Neutrophil (primary cell): Measurements from ENCODE around the gene FAAP100.

Source experiments
- H3K27ac ChIP-seq: fragments of 200-600 bp; sonication (generic); 2 replicates; pipeline ENCODE4 v1.5.1; 2016; ENCODE audit warnings: mild to moderate bottlenecking, moderate library complexity
- H3K27me3 ChIP-seq: fragments of 200-600 bp; sonication (generic); 2 replicates; pipeline ENCODE4 v1.6.0; 2016; ENCODE audit warnings: mild to moderate bottlenecking
- H3K36me3 ChIP-seq: fragments of 200-600 bp; sonication (generic); 2 replicates; pipeline ENCODE4 v1.5.1; 2017
- H3K4me1 ChIP-seq, 2 experiments: fragments of 200-600 bp in 1 of 2; sonication (generic) in 1 of 2; 1 replicate in 1 of 2; 2 replicates in 1 of 2; pipeline versions ENCODE4 v1.5.1 to v1.6.1; 2013 to 2016; ENCODE audit warnings: low read depth in 1 of 2, low read length in 1 of 2, mild to moderate bottlenecking in 1 of 2, moderate library complexity in 1 of 2; ENCODE audit not compliant: control insufficient read depth in 1 of 2, insufficient read depth in 1 of 2
- H3K4me3 ChIP-seq, 2 experiments: fragments of 200-600 bp in 1 of 2; sonication (generic) in 1 of 2; 1 replicate in 1 of 2; 2 replicates in 1 of 2; pipeline ENCODE4 v1.5.1; 2013 to 2016; ENCODE audit warnings: low read depth in 1 of 2, low read length in 1 of 2, mild to moderate bottlenecking in 1 of 2, moderate library complexity in 1 of 2
- H3K9me3 ChIP-seq: fragments of 200-600 bp; sonication (generic); 2 replicates; pipeline ENCODE4 v1.5.1; 2016
- TF ChIP-seq, protein P1 (sequence below): fragments of 200-600 bp; sonication (generic); IDR thresholded peaks from 2 replicates; pipeline ENCODE4 v1.5.1; 2016; ENCODE audit warnings: antibody characterized with exemption

The FAAP100 gene

DNA sequence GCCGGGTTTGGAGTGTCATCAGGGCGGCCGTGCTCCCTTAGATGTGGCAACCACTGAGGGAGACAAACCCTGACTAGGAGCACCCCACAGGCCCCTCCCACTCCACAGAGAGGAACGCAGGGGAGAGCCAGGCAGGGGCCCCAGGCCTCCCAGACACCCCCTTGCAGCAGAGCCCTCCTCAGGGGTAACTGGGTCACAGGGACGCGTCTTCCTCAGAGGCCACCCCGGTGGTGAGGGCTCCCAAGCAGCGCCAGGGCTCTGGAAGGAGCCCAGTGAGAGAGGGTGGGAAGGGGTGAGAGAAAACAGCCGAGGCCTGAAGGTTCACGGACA, 12.6 kb downstream of the FAAP100 start:
- H3K4me1 ChIP-seq: no peaks in the 10 kb centered on the region

DNA sequence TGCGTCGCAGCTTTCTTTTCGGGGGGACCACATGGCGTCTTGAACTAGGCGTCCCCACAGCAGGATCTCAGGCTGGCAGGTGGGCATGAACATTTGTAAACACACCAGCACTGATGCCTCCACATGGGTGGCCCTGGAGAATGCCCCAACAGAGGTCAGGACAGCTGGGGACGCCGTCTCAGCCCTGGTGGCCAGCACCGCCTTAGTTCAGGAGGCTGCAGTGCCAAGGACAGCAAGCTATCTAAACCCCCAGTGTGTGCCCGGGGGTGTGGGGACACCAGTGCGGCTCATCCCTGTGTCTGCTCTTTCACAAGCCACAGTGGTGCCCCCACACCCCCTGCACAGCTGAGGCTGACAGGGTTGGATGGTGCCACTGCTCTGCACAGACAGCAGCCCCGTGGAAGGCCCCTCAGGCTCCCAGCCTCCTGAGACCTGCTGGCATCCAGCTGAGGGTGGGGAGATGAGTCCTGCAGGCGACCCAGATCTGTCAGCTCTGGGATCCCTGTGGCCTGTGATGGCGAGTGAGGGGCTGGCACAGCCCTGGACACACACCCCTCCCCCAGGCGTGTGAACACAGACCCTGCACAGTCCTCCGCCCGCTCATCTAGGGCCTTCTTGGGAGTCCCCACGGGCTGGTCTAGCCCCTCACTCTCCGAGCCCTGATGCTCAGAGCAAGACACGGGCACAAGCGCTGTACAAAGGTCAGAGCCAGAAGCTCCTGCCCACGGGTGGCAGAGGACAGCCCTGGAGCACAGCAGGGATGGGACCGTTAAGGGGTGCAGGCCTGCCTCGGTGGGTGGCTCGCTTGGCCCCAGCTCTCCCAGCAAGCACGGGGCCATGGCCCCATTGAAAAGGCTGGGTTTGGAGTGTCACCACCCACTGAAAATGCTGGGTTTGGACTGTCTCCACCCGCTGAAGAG, 13.2 kb downstream of the FAAP100 start:
- peaks cover 49% of the 10 kb centered on the region for H3K27me3 ChIP-seq
- H3K4me3 ChIP-seq: no peak overlapping the region
- H3K9me3 ChIP-seq: no peaks in the 10 kb centered on the region
- TF ChIP-seq, protein P1, sequence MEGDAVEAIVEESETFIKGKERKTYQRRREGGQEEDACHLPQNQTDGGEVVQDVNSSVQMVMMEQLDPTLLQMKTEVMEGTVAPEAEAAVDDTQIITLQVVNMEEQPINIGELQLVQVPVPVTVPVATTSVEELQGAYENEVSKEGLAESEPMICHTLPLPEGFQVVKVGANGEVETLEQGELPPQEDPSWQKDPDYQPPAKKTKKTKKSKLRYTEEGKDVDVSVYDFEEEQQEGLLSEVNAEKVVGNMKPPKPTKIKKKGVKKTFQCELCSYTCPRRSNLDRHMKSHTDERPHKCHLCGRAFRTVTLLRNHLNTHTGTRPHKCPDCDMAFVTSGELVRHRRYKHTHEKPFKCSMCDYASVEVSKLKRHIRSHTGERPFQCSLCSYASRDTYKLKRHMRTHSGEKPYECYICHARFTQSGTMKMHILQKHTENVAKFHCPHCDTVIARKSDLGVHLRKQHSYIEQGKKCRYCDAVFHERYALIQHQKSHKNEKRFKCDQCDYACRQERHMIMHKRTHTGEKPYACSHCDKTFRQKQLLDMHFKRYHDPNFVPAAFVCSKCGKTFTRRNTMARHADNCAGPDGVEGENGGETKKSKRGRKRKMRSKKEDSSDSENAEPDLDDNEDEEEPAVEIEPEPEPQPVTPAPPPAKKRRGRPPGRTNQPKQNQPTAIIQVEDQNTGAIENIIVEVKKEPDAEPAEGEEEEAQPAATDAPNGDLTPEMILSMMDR: no peak
- no peak overlapping the region for H3K27ac ChIP-seq
- H3K4me1 ChIP-seq: no peaks in the 10 kb centered on the region
- peaks cover 46% of the 10 kb centered on the region for H3K36me3 ChIP-seq

More for the DNA sequence above, 12.6 kb downstream of the FAAP100 start:
- H3K9me3 ChIP-seq: no peaks in the 10 kb centered on the region
- H3K27me3 ChIP-seq: peaks cover 43% of the 10 kb centered on the region
- no peak overlapping the region for H3K27ac ChIP-seq
- peaks cover 52% of the 10 kb centered on the region for H3K36me3 ChIP-seq
- no peak overlapping the region for H3K4me3 ChIP-seq
- TF ChIP-seq, protein P1: no peak

DNA sequence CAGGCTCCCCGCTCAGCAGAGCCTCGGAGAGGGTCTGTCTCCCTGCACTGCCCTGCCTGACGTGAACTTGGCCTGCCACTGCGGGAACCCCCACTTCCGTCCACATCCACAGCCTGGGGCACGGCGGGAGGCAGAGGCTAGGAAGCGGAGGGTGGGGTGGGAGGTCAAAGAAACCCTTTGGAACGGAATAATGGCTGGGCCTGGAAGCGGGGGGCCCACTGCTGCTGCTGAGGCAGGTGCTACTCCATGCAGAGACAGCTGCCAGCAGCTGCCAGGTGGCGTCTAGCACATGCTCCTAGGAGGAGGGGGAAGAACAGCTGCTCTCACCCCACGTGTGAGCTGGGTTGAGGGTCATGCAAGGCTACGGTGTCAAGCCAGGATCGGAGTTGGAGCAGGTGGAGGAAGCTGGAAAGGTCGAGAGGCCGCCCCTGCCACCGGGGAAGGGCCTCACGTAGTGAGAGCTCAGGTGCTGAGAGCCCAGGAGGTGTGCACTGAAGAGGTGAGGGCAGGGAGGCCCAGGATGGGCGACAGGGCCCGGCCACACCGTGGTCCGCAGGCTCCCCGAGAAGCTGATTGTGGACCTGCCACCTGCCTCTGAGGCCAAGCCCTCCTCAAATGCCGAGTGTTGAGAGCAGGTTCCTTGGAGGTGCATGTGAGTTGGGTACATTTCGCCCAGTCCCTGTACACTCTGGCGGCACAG, 14.1 kb downstream of the FAAP100 start:
- TF ChIP-seq, protein P1: no peak
- Histone ChIP-seq H3K4me3 (no peak overlapping the region), H3K9me3 (no peaks in the 10 kb centered on the region), H3K27me3 (peaks cover 58% of the 10 kb centered on the region), H3K4me1 (no peaks in the 10 kb centered on the region), H3K36me3 (peaks cover 37% of the 10 kb centered on the region), H3K27ac (no peak overlapping the region)

DNA sequence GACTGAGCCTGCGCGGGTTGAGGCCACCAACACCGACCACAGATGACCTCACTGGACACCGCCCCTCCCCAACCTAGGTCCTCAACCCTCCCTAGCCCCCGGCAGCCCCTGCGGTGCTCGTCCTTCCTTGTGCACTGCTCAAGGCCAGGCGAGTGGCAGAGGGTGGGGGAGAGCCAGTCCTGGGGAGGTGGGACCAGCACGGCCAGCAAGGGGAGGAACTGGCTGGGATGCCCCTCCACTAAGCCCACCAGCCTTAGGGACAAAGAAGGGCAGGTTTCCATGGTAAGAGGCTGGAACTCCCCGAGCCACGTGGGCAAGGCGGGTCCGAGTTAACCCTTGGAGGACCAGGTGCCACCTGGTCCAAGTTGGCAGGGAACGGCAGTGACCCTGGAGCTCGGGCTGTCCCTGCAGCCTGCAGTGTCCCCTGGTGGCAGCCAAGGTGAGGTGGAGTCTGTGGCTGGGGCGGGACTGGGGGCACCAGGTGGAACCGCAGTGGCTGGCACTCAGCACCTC, 14.8 kb downstream of the FAAP100 start:
- no peaks in the 10 kb centered on the region for H3K4me1 ChIP-seq
- TF ChIP-seq, protein P1: no peak
- no peak overlapping the region for H3K27ac ChIP-seq
- H3K27me3 ChIP-seq: peaks cover 63% of the 10 kb centered on the region
- peaks cover 31% of the 10 kb centered on the region for H3K36me3 ChIP-seq
- H3K9me3 ChIP-seq: no peaks in the 10 kb centered on the region
- no peak overlapping the region for H3K4me3 ChIP-seq

DNA sequence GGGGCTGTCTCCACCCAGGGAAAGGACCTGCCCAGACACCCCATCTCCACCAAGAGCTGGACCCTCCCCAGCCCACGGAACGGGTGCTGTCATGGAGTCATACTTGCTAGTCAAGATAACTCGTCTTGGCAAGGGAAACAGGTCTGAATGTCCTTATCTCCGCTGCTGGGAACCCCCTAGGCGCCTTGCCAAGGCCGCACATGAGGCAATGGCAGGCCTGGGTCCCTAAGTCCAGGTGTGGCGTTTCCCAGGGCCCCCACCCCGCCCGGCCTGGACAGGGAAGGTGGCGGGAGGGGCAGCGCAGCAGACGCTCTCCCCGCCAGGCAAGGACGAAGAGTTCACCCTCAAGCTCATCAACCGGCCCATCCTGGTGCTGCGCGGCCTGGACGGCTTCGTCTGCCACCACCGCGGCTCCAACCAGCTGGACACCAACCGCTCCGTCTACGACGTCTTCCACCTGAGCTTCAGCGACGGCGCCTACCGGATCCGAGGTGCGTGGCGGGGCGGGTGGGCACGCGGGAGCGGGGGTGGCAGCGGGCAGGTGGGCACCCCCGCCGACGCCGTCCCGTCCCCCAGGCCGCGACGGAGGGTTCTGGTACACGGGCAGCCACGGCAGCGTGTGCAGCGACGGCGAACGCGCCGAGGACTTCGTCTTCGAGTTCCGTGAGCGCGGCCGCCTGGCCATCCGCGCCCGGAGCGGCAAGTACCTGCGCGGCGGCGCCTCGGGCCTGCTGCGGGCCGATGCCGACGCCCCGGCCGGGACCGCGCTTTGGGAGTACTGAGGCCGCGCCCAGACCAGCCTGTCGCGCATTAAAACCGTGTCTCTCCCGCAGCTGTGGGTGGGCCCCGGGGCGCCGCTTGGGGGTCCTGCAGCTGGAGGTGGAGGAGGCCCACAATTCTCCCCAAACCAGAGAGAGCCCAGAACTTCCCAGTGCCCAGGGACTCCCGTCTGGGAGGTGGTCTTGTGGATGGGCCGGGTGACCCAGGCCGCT, 15.6 kb downstream of the FAAP100 start:
- H3K4me3 ChIP-seq: no peak overlapping the region
- no peak overlapping the region for H3K27ac ChIP-seq
- no peaks in the 10 kb centered on the region for H3K4me1 ChIP-seq
- TF ChIP-seq, protein P1: no peak
- peaks cover 63% of the 10 kb centered on the region for H3K27me3 ChIP-seq
- H3K36me3 ChIP-seq: peaks cover 28% of the 10 kb centered on the region
- no peaks in the 10 kb centered on the region for H3K9me3 ChIP-seq
